Naive thymus-derived CD4-positive, alpha-beta T cell (primary cell): ENCODE data around the gene SDR39U1. TPM values are rescaled to one million over a fixed set of nuclear protein-coding genes. Genes with fewer than 3 reads are reported as not detected.

ENCODE experiments used
- ATAC-seq: fragments of 150-1000 bp; cut with Tn5 transposase; 2 replicates; pipeline ENCODE4 v1.10.0; 2021; ENCODE audit warnings: mild to moderate bottlenecking, moderate library complexity
- CTCF ChIA-PET: fragments of 350-600 bp; sonication (Branson Sonifier 250); formaldehyde crosslinking; loops from one replicate; lab custom pipeline; 2021; ENCODE audit warnings: antibody characterized with exemption; lab: Charles Lee
- POLR2A ChIA-PET: fragments of 350-600 bp; sonication (Branson Sonifier 250); formaldehyde crosslinking; loops from one replicate; lab custom pipeline; 2021; ENCODE audit warnings: antibody characterized with exemption, inconsistent platforms; lab: Charles Lee
- DNase-seq, 9 donors: peaks; one replicate each; pipeline versions ENCODE4 v3.0.0 to v3.0.0-alpha.2; 2020 to 2022; ENCODE audit warnings: mixed read lengths in 1 of 9
- H3K27ac ChIP-seq: one replicate; pipeline ENCODE4 v1.7.0; 2013; ENCODE audit warnings: mild to moderate bottlenecking, low read depth, low read length, moderate library complexity
- H3K27me3 ChIP-seq, 2 donors: one replicate each; pipeline ENCODE4 v1.7.0; 2013; ENCODE audit warnings: low read length in 2 of 2, mild to moderate bottlenecking in 2 of 2, moderate library complexity in 2 of 2; ENCODE audit not compliant: control insufficient read depth in 2 of 2, insufficient read depth in 2 of 2
- H3K36me3 ChIP-seq, 3 experiments: 1 replicate in 2 of 3; 2 replicates in 1 of 3; pipeline ENCODE4 v1.7.0; 2013; ENCODE audit warnings: low read length in 3 of 3, mild to moderate bottlenecking in 3 of 3, moderate library complexity in 1 of 3; ENCODE audit not compliant: insufficient read depth in 3 of 3, control insufficient read depth in 2 of 3
- H3K4me1 ChIP-seq, 2 donors: one replicate each; pipeline ENCODE4 v1.7.0; 2013; ENCODE audit warnings: low read length in 2 of 2, mild to moderate bottlenecking in 2 of 2, moderate library complexity in 1 of 2; ENCODE audit not compliant: control insufficient read depth in 2 of 2, insufficient read depth in 2 of 2
- H3K4me3 ChIP-seq: 2 replicates; pipeline ENCODE4 v1.7.0; 2013; ENCODE audit warnings: mild to moderate bottlenecking, low read length
- H3K9me3 ChIP-seq, 3 experiments: 1 replicate in 2 of 3; 2 replicates in 1 of 3; pipeline ENCODE4 v1.7.0; 2013; ENCODE audit warnings: low read length in 3 of 3; ENCODE audit not compliant: control insufficient read depth in 2 of 3
- H3K27ac Mint-ChIP-seq, 9 donors: one replicate each; pipeline ENCODE4 v1.8.0; 2020 to 2022; ENCODE audit warnings: mixed read lengths in 9 of 9, mild to moderate bottlenecking in 8 of 9, moderate library complexity in 5 of 9, inconsistent platforms in 2 of 9
- H3K27me3 Mint-ChIP-seq, 5 donors: one replicate each; pipeline ENCODE4 v1.8.0; 2021 to 2022; ENCODE audit warnings: mixed read lengths in 5 of 5, mild to moderate bottlenecking in 1 of 5
- H3K36me3 Mint-ChIP-seq, 5 donors: one replicate each; pipeline ENCODE4 v1.8.0; 2020 to 2022; ENCODE audit warnings: mixed read lengths in 5 of 5, mild to moderate bottlenecking in 3 of 5, inconsistent platforms in 1 of 5
- H3K4me1 Mint-ChIP-seq, 7 donors: one replicate each; pipeline ENCODE4 v1.8.0; 2020 to 2022; ENCODE audit warnings: mixed read lengths in 7 of 7, mild to moderate bottlenecking in 3 of 7, inconsistent platforms in 1 of 7
- H3K4me3 Mint-ChIP-seq, 10 donors: one replicate each; pipeline ENCODE4 v1.8.0; 2020 to 2022; ENCODE audit warnings: mild to moderate bottlenecking in 10 of 10, mixed read lengths in 10 of 10, moderate library complexity in 6 of 10, inconsistent platforms in 2 of 10
- H3K9me3 Mint-ChIP-seq, 11 donors: one replicate each; pipeline ENCODE4 v1.8.0; 2020 to 2022; ENCODE audit warnings: mixed read lengths in 11 of 11, mild to moderate bottlenecking in 4 of 11, inconsistent platforms in 1 of 11, moderate library complexity in 1 of 11
- intact Hi-C, 2 donors: fragments of 100-400 bp; cut with micrococcal nuclease; formaldehyde crosslinking; loops; one replicate each; pipeline ENCODE4 v1.15.1; 2023
- polyA plus RNA-seq, 2 donors: library from polyadenylated mRNA; unstranded; fragments of 300-500 nt; fragmentation: Illumina TruSeq; gene quantifications; one replicate each; pipeline ENCODE4 v1.2.3, GENCODE V29; 2021
- total RNA-seq, 6 experiments: library from RNA in 5 of 6; stranded (reverse) in 5 of 6; gene quantifications; 1 replicate in 5 of 6; 2 replicates in 1 of 6; pipeline ENCODE4 v1.2.3 and lab custom pipeline; 2021 to 2026

Gene SDR39U1
- total and polyA plus RNA-seq, 7 experiments from 2014 or later: 64.7 to 137 (median 96.2) TPM

DNA sequence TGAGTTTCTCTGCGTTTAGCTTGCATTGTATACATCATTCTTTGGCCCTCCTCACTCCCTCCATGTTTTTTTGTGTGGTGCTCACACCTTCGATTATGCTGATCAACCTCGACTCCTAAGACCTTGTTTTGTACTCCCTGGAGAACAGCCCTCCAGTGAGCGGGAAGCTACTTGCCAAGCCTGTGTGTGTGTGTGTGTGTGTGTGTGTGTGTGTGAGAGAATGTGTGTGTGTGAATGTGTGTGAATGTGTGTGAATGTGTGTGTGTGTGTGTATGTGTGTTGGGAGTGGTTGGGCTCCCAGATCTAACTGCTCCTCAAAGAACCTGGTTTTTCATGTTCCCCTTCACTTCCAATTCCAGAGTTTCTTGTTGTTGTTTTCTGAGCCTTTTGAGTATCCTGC is 37.8 kb downstream of the SDR39U1 start:
- Histone ChIP-seq H3K27ac (no peak overlapping the region), H3K4me3 (no peak overlapping the region), H3K27me3 (no peaks in the 10 kb centered on the region), H3K9me3 (no peaks in the 10 kb centered on the region), H3K4me1 (no peaks in the 10 kb centered on the region), H3K36me3 (no peaks in the 10 kb centered on the region)
- Mint-ChIP-seq H3K27me3 (peaks cover 10 to 52% (median 21%) of the 10 kb centered on the region in 5 donors), H3K4me3 (no peak overlapping the region), H3K27ac (no peak overlapping the region), H3K9me3 (no peaks in the 10 kb centered on the region), H3K36me3 (no peaks in the 10 kb centered on the region), H3K4me1 (peaks cover 0 to 7% (median 3%) of the 10 kb centered on the region in 7 donors)
- CTCF ChIA-PET: no interaction called here
- ATAC-seq: no peak
- POLR2A ChIA-PET: no interaction called here
- no peak for DNase-seq
- intact Hi-C loops: no loop called here

DNA sequence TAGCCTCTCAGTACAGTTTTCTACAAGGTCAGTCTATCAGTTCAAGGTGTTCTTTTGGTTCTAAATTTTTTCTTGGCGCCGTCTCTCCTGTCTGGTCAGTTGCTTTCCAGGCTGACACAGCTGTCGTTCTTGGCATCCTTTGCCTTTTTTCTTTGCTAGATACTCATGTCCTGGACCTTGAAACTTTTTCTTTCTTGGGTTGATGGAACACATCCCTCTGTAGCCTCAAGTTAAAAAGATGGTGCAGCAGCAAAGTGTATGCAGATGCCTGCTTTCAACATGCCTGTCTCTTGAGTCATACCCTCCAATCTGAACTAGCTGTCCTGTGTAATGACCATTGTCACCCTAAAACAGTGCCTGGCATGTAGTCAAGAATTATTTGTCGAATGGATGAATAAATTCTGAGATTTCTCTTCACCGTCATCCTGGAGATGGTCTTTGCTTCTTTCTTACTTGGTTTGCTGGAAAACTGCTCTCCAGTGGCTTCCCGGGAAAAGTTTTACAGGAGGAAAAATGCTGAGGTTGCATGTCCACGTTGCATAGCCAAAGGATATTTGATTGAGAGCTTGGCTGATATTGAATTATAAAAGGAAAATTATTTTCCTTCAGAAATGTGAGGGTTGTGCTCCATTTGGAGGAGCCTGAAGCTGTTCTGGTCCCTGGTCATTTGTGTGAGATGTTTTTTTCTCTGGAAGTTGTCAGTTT is 39.1 kb downstream of the SDR39U1 start:
- Mint-ChIP-seq H3K4me1 (peaks cover 0 to 15% (median 9%) of the 10 kb centered on the region in 7 donors), H3K9me3 (no peaks in the 10 kb centered on the region), H3K27me3 (peaks cover 10 to 60% (median 23%) of the 10 kb centered on the region in 5 donors), H3K27ac (no peak overlapping the region), H3K4me3 (no peak overlapping the region), H3K36me3 (no peaks in the 10 kb centered on the region)
- no peaks in the 10 kb centered on the region for H3K27me3 ChIP-seq
- H3K9me3 ChIP-seq: no peaks in the 10 kb centered on the region
- DNase-seq (no peak), ATAC-seq (no peak)
- peaks cover 0 to 5% of the 10 kb centered on the region in 2 donors for H3K4me1 ChIP-seq
- ChIA-PET CTCF (no interaction called here), POLR2A (no interaction called here)
- H3K4me3 ChIP-seq: no peak overlapping the region
- H3K27ac ChIP-seq: no peak overlapping the region
- intact Hi-C loops: no loop called here
- no peaks in the 10 kb centered on the region for H3K36me3 ChIP-seq

DNA sequence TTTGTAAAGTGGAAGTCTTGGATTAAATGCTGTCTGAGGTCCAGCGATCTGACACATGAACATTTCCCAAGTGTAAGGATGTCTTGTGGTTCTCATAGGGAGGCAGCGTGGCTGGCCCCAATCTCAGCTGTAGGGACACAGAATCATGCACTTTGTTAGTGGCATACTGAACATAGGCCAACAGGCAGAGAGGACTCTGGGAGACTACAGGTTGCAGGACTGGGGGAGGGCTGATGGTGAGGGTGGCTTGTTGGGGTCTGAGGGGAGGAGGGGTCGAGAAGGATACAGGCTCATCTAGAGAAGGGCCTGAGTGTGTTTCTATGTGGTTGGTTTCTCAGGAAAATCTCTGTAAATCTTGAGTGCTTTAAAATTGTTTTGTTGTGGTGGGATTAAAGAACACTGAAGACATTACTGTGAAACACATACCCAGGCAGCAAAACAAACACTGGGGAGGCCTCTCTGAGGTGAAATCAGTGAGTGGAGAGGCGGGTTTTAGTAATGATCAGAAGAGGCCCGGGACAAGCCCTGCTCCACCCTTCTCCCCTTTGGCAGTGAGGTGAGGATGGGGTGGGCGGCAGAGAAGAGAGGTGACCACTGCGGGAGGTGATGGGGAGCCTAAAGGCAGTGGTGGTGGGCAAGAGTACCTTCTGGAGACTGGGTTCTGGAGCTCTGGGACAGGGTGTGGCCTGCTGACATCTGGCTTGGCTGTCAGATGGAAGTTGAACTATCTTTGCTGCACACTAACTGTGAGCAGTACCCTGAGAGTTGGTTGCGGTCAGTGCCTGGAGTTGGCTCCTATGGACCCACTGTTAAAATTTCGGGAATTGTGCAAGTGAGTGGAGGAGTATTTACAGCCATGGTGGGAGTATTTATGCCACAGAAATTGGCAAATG is 40.5 kb downstream of the SDR39U1 start:
- no peaks in the 10 kb centered on the region for H3K9me3 Mint-ChIP-seq
- no peak for DNase-seq
- peaks cover 0 to 18% (median 11%) of the 10 kb centered on the region in 7 donors for H3K4me1 Mint-ChIP-seq
- Histone ChIP-seq H3K27me3 (no peaks in the 10 kb centered on the region), H3K4me1 (peaks cover 0 to 5% of the 10 kb centered on the region in 2 donors), H3K4me3 (no peak overlapping the region), H3K27ac (no peak overlapping the region), H3K36me3 (no peaks in the 10 kb centered on the region), H3K9me3 (no peaks in the 10 kb centered on the region)
- no peak overlapping the region for H3K4me3 Mint-ChIP-seq
- peaks cover 9 to 68% (median 23%) of the 10 kb centered on the region in 5 donors for H3K27me3 Mint-ChIP-seq
- intact Hi-C loops: no loop called here
- no peaks in the 10 kb centered on the region for H3K36me3 Mint-ChIP-seq
- POLR2A ChIA-PET: interaction anchor here (0.5 to 0.7 kb wide), 2 partner anchors 32 to 38 kb away, joined by 3 read pairs; no protein-coding TSS in a partner anchor
- peak overlapping the region in 1 of 9 donors; percentile 37 for H3K27ac Mint-ChIP-seq
- CTCF ChIA-PET: no interaction called here
- ATAC-seq: no peak

DNA sequence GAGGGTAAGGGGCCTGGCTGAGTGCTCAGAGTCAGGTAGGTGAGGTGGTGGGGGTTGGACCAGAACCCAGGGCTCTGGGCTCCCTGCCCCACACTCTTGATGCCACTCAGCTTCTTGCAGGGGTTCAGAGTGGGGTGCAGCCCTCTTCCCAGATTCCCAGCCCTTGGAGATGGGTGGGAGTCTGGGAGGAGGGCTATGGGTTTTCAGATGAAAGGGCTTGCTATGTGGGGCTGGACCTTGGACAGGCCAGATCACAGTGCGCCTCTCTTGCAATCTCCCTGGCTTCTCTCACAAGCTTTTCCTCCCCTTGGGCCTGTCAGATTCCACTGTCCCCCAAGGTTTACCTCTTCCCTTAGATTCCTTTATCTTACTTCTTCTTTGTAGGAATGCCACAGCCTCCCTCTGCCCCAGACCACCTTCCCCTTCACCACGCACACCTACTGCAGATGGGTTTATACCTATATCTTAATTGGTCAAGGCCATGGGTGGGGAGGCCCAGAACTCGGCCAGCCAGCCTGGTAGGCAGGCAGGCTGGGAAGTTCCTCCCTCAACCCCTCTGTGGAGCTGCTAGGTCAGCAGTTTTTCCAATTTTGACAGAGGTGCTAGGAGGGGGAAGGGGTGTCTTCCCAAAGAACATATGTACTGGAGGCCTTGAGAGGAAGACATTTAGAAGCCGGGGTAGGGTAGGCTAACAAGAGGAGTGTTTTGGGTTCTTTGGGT is 42.4 kb downstream of the SDR39U1 start:
- Histone ChIP-seq H3K27ac (no peak overlapping the region), H3K27me3 (no peaks in the 10 kb centered on the region), H3K4me1 (peaks cover 0 to 5% of the 10 kb centered on the region in 2 donors), H3K4me3 (no peak overlapping the region), H3K9me3 (no peaks in the 10 kb centered on the region), H3K36me3 (no peaks in the 10 kb centered on the region)
- Mint-ChIP-seq H3K4me1 (peaks cover 0 to 18% (median 15%) of the 10 kb centered on the region in 7 donors), H3K27me3 (peaks cover 0 to 68% (median 18%) of the 10 kb centered on the region in 5 donors), H3K4me3 (peak overlapping the region in 9 of 10 donors; percentile 71 to 84 (median 79)), H3K27ac (no peak overlapping the region), H3K36me3 (no peaks in the 10 kb centered on the region), H3K9me3 (no peaks in the 10 kb centered on the region)
- DNase-seq (no peak), ATAC-seq (no peak)
- ChIA-PET CTCF (no interaction called here), POLR2A (interaction anchor here (0.9 kb wide), 1 partner anchor 30 kb away, joined by 4 read pairs; the partner anchor contains the start of gene KHNYN)
- intact Hi-C loops: loop anchor here in 1 of 2 donors (1.0 kb wide), 1 partner anchor 27 kb away; no protein-coding TSS in a partner anchor

DNA sequence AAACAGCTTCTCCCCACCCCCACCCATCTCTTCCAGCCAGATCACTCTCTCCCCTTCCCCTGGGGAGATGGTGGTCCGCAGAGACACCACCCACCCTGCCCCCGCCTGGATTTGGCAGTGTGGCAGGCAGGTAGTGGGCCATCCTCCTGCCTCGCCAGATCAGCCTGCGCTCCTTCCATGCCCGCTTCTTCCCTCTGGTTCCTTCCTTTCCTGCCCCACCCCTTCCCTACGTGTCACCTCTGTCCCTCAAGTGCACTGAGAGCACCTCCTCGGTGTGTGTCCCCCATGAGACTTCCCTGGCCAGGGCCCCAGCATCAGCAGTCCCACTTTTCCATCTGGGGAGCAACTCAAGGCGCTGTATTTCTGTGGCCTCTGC is 43.1 kb downstream of the SDR39U1 start:
- Histone ChIP-seq H3K9me3 (no peaks in the 10 kb centered on the region), H3K4me1 (peaks cover 0 to 5% of the 10 kb centered on the region in 2 donors), H3K27ac (peak overlapping the region; percentile 43), H3K4me3 (peak overlapping the region; percentile 37), H3K27me3 (no peaks in the 10 kb centered on the region), H3K36me3 (no peaks in the 10 kb centered on the region)
- CTCF ChIA-PET: no interaction called here
- H3K9me3 Mint-ChIP-seq: no peaks in the 10 kb centered on the region
- POLR2A ChIA-PET: no interaction called here
- H3K4me3 Mint-ChIP-seq: peak overlapping the region; percentile 71 to 84 (median 76)
- intact Hi-C loops: loop anchor here in 1 of 2 donors (1.0 kb wide), 1 partner anchor 28 kb away; no protein-coding TSS in a partner anchor
- H3K27me3 Mint-ChIP-seq: peaks cover 0 to 63% (median 14%) of the 10 kb centered on the region in 5 donors
- H3K27ac Mint-ChIP-seq: peak overlapping the region in 1 of 9 donors; percentile 90
- no peaks in the 10 kb centered on the region for H3K36me3 Mint-ChIP-seq
- peak; percentile 3 for ATAC-seq
- DNase-seq: no peak
- H3K4me1 Mint-ChIP-seq: peaks cover 0 to 18% (median 15%) of the 10 kb centered on the region in 7 donors
